ENCODE measurements around the gene DCTN4. TPM values are rescaled to one million over a fixed set of nuclear protein-coding genes. Genes with fewer than 3 reads are reported as not detected.

DCTN4 gene
- total RNA-seq, 1 donor from 2014 or later = 83.3 TPM

DNA sequence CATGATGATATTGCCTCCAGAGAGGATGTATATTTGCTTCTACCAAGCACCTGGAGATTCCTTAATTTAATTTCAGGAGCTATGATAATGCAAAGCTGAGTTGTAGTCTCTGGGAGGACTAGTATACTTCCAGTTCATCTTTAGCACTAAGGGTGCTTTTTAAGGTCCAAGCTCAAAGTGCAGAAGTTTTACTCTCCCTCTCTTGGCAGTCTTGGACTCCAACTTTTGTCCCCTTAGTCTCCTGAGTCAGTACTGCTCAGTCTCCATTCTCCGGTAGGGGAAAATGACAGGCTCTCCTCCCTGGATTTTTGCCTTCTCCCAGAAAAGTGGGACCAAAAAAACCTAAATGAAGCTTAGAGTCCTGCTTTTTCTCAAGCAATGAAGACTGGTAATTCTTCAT, 28.1 kb upstream of the DCTN4 start:
- Mint-ChIP-seq H3K4me1 (no peaks in the 10 kb centered on the region), H3K27me3 (ENCODE audit: low read depth) (peaks cover 8% of the 10 kb centered on the region), H3K36me3 (ENCODE audit: low read depth) (peaks cover 3% of the 10 kb centered on the region), H3K4me3 (no peak overlapping the region), H3K9me3 (peaks cover 3% of the 10 kb centered on the region), H3K27ac (ENCODE audit: unreplicated experiment) (no peak overlapping the region)
- TF ChIP-seq, protein P1, sequence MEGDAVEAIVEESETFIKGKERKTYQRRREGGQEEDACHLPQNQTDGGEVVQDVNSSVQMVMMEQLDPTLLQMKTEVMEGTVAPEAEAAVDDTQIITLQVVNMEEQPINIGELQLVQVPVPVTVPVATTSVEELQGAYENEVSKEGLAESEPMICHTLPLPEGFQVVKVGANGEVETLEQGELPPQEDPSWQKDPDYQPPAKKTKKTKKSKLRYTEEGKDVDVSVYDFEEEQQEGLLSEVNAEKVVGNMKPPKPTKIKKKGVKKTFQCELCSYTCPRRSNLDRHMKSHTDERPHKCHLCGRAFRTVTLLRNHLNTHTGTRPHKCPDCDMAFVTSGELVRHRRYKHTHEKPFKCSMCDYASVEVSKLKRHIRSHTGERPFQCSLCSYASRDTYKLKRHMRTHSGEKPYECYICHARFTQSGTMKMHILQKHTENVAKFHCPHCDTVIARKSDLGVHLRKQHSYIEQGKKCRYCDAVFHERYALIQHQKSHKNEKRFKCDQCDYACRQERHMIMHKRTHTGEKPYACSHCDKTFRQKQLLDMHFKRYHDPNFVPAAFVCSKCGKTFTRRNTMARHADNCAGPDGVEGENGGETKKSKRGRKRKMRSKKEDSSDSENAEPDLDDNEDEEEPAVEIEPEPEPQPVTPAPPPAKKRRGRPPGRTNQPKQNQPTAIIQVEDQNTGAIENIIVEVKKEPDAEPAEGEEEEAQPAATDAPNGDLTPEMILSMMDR (conservative IDR thresholded peaks at IDR 0.05) = no peak
- no peak for DNase-seq (ENCODE audit: low read depth, low spot score)

DNA sequence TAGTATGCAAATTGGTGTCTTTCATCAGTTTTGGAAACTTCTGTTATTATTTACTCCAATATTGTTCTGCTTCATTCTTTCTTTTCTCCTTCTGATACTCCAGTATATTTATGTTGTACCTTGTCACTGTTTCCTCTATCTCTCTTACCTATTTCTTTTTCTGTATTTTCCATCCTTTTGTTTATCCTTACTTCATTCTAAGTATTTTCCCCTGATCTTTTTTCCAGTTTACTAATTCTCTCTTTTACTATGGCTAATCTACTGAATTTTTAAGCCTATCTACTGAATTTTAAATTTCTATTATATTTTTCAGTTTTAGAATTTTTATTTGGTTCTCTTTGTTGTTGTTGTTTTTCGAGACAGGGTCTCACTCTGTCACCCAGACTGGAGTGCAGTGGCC, 27.1 kb upstream of the DCTN4 start:
- Mint-ChIP-seq H3K36me3 (ENCODE audit: low read depth) (peaks cover 3% of the 10 kb centered on the region), H3K9me3 (peaks cover 3% of the 10 kb centered on the region), H3K4me3 (no peak overlapping the region), H3K27me3 (ENCODE audit: low read depth) (peaks cover 15% of the 10 kb centered on the region), H3K27ac (ENCODE audit: unreplicated experiment) (no peak overlapping the region), H3K4me1 (no peaks in the 10 kb centered on the region)
- TF ChIP-seq, protein P1 (conservative IDR thresholded peaks at IDR 0.05) = no peak
- no peak for DNase-seq (ENCODE audit: low read depth, low spot score)

DNA sequence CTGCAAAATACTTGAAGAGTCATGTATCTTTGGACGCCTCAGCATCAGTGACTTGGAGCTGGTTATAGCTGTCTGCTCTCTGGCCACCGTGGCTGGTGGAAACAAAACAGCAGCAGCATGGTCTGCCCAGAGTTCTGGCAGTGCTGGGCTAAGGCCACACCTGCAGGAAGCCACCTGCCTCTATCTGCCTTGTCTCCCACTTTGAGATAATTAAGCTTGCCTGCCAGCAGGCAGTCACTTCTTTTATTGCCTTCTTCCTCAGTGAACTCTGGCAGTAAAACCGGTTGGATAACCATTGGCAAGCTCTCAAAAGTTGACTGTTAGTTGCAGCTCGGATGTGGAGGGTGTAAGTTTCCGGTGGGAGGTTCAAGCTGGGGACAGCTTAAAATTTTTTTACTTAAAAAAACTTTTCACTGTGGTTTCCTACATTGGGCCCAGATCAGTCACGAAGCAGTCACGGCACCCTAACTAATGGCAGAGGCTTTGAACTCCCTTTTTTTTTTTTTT, 24.7 kb upstream of the DCTN4 start:
- no peak for DNase-seq (ENCODE audit: low read depth, low spot score)
- peaks cover 7% of the 10 kb centered on the region for H3K4me1 Mint-ChIP-seq
- H3K36me3 Mint-ChIP-seq (ENCODE audit: low read depth) = peaks cover 3% of the 10 kb centered on the region
- peaks cover 21% of the 10 kb centered on the region for H3K27me3 Mint-ChIP-seq (ENCODE audit: low read depth)
- TF ChIP-seq, protein P1 (conservative IDR thresholded peaks at IDR 0.05) = no peak
- H3K4me3 Mint-ChIP-seq = no peak overlapping the region
- H3K27ac Mint-ChIP-seq (ENCODE audit: unreplicated experiment) = no peak overlapping the region
- peaks cover 3% of the 10 kb centered on the region for H3K9me3 Mint-ChIP-seq

DNA sequence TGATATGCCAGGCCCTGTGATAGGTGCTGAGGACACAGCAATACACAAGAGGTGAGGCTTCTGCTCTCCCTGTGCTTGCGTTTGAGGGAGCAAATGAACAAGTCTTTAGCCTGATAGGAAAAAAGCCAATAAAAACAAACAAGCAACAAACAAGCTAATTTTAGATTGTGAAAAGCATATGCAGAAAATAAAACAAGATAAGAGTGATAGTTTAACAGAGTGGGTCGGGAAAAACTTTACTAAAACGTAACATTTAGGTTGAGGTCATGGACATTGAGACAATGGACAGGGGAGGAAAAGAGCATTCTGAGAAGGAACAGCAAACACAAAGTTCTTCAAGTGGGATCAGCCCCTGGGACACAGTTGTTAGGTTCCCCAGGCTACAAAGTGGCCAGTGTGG, 24.0 kb upstream of the DCTN4 start:
- no peak overlapping the region for H3K4me3 Mint-ChIP-seq
- no peak for DNase-seq (ENCODE audit: low read depth, low spot score)
- TF ChIP-seq, protein P1 (conservative IDR thresholded peaks at IDR 0.05) = no peak
- no peak overlapping the region for H3K27ac Mint-ChIP-seq (ENCODE audit: unreplicated experiment)
- H3K36me3 Mint-ChIP-seq (ENCODE audit: low read depth) = peaks cover 3% of the 10 kb centered on the region
- peaks cover 3% of the 10 kb centered on the region for H3K9me3 Mint-ChIP-seq
- H3K4me1 Mint-ChIP-seq = peaks cover 11% of the 10 kb centered on the region
- peaks cover 24% of the 10 kb centered on the region for H3K27me3 Mint-ChIP-seq (ENCODE audit: low read depth)

DNA sequence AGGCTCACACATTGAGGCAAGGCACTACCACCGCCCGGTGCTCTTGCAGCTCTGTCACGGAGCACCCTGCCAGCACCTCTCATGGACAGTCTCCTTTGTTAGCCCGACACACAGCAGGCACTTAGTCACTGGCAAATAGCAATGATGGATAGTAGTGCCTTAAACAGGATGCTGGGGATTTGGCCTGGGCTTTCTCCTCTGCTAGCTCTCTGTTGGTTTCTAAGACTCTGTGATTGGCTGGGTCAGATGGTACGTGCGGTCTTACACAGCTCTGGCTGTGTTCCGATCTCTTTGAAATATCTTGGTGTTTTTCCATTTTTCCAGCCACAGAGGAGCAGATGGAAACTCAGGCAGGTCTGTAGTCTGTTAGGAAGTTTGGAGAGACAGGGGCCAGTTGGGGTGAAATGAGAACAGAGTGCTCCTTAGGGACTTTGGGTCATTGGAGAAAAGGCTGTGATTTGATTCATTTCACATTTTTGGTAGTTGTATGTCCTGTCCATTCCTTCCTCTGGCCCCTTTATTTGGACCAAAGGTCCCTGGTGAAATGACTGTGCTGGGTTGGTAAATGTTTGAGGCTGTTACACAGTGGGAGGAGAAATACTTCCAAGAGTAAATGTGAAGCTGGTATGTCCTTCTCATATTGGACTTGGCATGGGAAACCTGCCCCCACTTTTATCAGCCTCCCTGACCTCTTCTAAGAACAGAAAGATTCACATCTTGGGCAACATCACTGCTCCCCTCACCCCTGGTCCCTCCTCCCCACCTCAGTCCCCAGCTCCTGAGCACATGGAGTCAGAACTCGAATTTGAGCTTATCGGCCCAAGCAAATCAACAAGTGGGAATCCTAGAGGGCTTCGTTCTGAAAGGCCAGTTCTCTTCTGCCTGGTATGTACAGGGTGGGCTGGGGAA, 23.1 kb upstream of the DCTN4 start:
- TF ChIP-seq, protein P1 (conservative IDR thresholded peaks at IDR 0.05) = no peak
- H3K4me1 Mint-ChIP-seq = peaks cover 15% of the 10 kb centered on the region
- peaks cover 3% of the 10 kb centered on the region for H3K36me3 Mint-ChIP-seq (ENCODE audit: low read depth)
- peaks cover 30% of the 10 kb centered on the region for H3K27me3 Mint-ChIP-seq (ENCODE audit: low read depth)
- peak overlapping the region; percentile 11 for H3K4me3 Mint-ChIP-seq
- H3K9me3 Mint-ChIP-seq = peaks cover 3% of the 10 kb centered on the region
- no peak overlapping the region for H3K27ac Mint-ChIP-seq (ENCODE audit: unreplicated experiment)
- no peak for DNase-seq (ENCODE audit: low read depth, low spot score)

Data from neural crest cell (in vitro differentiated cells).